ENCODE data around the gene PCED1B.
"Not testable (repeated sequence)": the region's sequence is repeated elsewhere in the genome, so short reads cannot be mapped to it uniquely, and the experiment has no call there.

The PCED1B gene, protein sequence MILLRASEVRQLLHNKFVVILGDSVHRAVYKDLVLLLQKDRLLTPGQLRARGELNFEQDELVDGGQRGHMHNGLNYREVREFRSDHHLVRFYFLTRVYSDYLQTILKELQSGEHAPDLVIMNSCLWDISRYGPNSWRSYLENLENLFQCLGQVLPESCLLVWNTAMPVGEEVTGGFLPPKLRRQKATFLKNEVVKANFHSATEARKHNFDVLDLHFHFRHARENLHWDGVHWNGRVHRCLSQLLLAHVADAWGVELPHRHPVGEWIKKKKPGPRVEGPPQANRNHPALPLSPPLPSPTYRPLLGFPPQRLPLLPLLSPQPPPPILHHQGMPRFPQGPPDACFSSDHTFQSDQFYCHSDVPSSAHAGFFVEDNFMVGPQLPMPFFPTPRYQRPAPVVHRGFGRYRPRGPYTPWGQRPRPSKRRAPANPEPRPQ

DNA sequence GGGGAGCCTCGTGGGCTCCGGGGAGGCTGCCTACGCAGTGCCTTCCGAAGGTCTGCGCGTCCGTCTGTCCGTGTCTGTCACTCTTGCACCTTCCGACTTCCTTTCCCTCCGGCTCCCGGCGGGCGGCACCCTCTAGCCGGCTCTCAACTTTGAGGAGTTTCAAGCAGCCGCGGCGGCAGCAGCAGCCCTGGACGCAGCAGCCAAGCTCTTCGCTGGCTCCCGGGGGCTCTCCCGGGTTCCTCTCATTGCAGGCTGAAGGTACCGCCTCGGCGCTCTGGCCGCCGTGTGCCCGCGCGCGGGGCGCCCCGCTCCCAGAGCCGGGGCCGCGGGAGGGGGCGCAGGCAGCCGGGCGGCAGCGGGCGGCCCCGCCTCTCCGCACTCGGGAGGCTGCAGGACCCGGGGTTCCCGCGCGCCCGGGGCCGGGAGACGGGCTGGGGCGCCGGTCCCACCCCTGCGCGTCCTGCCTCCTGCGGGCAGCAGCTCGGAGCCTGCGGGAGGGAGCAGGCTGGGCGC lies at the start of gene PCED1B, which contains the start of gene AMIGO2:
Gene PCED1B, plus strand, starts transcription at position 154 of the 513 bp plus-strand sequence. CDS start 155,443 bp downstream, outside the sequence.
Gene AMIGO2, minus strand, starts transcription at position 492 of the 513 bp plus-strand sequence. CDS start 957 bp downstream, outside the sequence.
- DNase-seq (ENCODE audit: low read depth in 2 of 2) = peak; percentile 46 to 55

DNA sequence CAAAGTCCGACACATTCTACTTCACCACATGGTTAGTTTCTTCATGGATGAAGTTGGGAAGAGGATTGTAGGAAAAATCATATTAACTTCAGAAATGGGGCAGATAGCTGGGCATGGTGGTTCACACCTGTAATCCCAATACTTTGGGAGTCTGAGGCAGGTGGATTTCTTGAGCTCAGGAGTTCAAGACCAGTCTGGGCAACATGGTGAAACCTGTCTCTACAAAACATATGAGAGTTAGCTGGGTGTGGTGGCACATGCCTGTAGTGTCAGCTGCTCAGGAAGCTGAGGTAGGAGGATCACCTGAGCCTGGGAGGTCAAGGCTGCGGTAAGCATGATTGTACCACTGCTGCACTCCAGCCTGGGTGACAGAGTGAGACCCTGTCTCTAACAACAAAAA lies 49.5 kb upstream of the PCED1B start:
- DNase-seq (ENCODE audit: low read depth in 2 of 2) = no peak

DNA sequence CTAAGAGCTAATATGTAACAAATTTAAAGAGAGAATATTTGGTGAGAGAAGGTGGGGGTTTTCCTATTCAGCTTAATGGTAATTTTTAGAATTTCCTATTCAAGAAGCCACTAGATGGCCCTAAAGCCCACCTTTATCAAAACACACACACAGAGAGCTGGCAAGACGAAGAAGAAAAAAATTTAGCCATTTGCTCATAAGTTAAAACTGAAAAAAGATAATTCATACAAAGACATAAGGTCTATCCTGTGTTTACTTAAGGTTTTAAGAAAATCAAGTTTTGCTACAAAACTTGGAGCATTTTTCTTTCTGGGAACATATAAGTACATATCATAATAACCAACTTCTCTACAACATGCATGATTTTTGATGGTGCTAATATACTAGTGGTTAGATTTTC lies 46.8 kb upstream of the PCED1B start:
- peak in 1 of 2 donors; percentile 7 for DNase-seq (ENCODE audit: low read depth in 2 of 2)

DNA sequence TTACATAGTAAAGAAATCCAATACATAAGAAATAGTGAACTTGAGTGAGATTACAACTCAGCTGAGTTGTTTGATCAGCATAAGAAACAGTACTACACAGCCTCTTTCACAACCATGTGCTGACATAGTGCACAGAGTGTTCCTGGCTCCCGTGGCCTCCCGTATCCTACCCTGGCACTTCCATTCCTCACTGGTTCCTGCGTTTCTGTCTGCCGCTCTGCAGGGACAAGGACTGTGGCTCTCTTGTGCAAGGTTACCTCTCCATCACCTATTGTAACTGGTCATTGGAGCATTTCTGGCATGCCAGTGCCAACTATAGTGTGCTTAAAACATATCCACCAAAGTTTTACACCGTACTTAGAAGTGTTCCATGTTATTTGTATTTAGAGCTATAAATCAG lies 46.3 kb upstream of the PCED1B start:
- DNase-seq (ENCODE audit: low read depth in 2 of 2) = no peak

DNA sequence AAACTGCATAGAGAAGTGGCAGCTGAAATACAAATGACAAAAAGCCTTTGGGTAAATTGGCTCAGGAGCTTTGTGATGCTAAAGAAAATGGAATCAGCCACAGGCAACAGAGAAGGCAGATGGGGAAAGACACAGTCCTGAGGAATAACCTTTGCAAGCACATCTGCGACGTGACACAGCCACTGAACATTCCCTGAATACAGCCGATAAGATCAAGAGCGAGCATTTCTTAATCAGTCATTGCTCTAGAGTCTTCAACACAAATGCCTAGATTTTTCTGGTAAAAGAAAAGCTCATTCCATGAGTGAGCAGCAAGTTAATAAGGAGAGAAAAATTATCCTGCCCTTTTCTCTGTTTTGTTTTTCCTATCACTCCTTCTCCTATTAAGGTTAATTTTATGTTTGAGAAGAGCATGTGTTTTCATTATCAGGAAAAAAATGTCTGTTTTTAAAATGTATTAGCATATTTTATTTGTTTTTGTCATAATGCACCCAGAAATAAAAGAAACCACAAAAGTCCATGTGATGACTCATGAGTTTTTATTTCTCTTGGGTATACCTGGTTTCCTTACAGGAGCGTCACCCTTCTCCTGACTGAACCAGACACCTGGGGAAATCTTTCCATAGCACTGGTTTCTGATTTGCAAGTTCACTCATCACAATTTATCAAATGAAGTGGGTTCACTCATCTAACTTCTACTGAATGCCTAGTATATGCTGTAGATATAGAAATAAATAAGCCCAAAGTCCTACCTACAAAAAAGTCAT lies 45.4 kb upstream of the PCED1B start:
- DNase-seq (ENCODE audit: low read depth in 2 of 2) = no peak

DNA sequence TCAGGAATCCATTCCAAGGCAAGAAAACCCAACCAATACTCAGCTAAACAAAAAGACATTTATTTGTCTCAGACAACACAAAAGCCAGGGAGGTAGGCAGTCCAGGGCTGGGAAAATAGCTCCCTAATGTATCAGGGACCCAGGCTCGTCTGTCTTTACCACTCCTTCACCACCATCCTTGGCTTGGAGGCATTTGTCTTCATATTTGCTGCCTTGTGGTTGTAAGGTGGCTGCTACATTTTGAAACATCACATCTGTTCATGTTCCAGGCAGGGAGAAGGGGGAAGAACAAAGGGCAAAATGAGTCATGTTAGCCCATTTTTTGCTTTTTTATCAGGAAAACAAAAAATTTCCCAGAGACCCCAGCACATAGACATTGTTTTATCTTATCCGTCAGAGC lies 44.8 kb upstream of the PCED1B start:
- DNase-seq (ENCODE audit: low read depth in 2 of 2) = no peak

DNA sequence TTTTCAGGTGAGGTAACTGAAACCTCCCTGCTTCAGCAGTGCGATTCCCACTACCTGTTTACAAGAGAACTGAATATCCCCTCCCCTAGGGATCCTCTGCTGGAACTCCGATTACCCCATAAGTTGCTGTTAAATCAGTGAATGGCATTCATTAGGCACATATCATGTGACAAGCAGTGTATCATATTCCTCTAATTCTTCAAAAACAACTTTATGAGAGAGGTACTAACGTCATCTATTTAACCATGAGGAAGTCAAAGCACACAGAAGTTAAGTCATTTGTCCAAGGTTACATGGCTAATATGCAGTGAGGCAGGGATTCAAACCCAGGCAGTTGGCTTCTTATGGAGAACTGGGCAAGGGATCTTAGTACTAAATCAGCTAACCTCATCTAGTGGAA lies 43.9 kb upstream of the PCED1B start:
- no peak for DNase-seq (ENCODE audit: low read depth in 2 of 2)

DNA sequence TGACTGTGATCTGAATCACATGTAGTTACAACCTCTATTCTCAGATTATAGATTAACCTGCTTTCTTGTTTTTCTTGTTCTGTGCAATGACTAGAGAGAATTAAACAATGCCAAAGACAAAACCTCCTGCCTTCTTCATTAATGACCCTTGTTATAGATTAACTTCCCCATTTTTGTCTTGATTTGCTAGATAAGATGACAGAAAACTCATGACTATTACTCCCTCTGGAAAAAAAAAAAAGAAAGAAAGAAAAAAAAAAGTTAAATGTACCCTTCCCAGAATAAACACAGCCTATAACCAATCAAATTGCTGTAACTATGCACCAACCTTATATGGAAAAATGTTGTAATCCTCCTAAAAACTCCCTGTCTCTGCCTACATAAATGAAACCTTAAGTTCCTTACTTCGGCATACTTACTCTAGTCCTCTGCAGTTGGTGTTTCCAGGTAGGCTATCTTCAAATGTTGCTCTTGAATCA lies 41.1 kb upstream of the PCED1B start:
- no peak for DNase-seq (ENCODE audit: low read depth in 2 of 2)

DNA sequence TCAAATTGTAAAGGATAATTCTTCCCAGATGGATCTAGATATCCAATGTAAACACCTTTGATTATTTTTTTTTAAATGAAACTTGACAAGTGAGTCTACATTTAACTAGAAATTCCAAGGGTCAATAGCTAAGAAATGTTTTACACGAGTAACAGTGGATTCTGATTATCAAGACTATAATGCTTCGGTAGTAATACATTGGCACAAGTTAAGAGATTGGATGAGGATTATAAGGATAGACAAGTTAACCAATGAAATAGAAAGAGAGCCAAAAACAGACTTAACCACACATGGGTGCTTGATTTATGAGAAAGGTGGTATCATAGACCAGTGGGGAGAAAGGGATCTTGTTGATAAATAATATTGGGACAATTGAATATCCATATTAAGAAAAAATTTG lies 40.3 kb upstream of the PCED1B start:
- DNase-seq (ENCODE audit: low read depth in 2 of 2) = no peak

DNA sequence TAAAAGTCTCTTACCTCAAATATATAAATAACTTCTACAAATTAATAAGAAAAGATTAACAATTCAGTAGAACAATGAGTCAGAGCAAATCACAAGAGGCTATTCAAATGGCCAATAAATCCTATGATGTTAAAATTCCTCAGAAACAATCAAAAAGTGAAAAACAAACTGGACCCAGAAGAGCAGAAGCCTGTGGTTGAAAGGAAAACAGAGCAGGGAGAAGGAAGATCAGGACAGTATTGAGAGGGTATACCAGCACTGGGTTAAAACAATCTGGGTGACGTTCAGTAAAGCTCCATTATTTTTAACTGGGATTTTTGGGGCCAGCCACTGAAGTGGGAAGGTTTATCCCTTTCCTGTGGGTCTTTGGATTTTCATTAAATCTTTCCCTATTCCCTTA lies 39.7 kb upstream of the PCED1B start:
- no peak for DNase-seq (ENCODE audit: low read depth in 2 of 2)

DNA sequence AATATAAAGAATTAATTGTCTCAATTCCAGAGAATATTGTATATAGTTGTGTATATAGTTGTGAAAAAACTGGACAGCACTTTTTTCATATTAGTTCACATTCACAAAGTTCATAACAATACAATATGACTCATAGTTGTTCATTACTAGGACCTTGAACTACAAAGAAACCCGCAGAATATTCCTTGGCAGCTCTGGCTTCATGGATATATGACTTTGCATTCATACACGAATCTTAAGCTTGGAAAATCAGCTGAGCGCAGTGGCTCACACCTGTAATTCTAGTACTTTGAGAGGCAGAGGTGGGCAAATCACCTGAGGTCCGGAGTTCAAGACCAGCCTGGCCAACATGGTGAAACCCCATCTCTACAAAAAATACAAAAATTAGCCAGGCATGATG lies 38.1 kb upstream of the PCED1B start:
- DNase-seq (ENCODE audit: low read depth in 2 of 2) = no peak

DNA sequence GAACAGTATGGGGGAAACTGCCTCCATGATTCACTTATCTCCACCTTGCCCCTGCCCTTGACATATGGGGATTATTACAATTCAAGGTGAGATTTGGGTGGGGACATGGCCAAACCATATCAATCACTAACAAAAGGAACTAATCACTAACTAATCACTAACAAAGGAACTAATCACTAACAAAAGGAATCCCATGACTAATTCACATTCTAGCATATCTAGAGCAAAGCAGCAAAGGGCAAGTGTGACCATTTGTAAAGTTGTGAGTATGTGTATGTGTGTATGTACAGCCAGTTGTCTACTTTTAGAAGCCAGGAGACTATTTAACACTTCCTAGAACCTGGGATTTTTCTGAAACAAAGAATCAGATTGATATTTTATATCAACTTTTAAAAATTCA lies 30.9 kb upstream of the PCED1B start:
- no peak for DNase-seq (ENCODE audit: low read depth in 2 of 2)

DNA sequence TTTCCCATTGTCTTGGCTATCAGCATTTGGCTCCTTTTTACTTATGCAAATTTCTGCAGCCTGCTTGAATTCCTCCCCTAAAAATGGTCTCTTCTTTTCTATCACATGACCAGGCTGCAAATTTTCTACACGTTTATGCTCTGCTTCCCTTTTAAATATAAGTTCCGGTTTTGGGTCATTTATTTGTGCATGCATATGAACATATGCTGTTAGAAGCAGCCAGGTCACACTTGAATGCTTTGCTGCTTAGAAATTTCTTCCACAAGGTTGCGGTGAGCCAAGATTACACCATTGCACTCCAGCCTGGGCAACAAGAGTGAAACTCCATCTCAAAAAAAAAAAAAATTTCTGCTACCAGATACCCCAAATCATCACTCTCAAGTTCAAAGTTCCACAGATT lies 28.1 kb upstream of the PCED1B start:
- DNase-seq (ENCODE audit: low read depth in 2 of 2) = not testable (repeated sequence)

DNA sequence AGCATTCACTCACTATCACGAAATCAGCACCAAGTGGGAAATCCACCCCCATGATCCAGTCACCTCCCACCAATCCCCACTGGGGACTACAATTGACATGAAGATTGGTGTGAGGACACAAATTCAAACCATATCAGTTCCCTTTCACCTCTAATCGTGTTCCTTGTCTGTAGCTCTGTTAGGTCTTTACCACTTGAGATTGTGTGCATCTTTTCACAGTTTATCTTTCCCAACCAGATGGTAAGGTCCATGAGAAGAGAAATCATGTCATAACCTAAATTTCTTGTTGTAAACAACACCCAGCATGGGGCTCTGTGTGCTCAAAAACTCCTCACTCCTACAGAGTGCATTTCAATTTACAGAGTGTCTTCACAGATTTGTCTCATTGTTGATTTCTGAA lies 27.1 kb upstream of the PCED1B start:
- no peak for DNase-seq (ENCODE audit: low read depth in 2 of 2)

DNA sequence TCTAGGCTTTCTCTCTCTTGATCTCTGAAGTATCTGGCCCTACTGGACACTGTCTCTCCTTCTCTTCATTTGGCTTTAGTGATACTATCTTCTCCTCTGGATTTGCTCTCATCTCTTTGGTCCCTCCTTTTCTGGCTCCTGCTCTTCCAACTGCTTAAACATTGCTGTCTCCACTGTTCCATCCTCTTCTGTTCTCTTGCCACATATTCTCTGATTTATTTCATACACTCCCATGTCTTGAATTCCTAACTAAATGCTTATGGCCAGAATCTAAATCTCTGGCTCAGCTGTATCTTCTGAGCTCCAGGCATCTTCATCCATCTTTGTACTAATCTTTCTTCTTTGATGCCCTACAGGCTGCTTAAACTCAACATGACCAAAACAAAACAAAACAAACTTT lies 25.5 kb upstream of the PCED1B start:
- no peak for DNase-seq (ENCODE audit: low read depth in 2 of 2)

DNA sequence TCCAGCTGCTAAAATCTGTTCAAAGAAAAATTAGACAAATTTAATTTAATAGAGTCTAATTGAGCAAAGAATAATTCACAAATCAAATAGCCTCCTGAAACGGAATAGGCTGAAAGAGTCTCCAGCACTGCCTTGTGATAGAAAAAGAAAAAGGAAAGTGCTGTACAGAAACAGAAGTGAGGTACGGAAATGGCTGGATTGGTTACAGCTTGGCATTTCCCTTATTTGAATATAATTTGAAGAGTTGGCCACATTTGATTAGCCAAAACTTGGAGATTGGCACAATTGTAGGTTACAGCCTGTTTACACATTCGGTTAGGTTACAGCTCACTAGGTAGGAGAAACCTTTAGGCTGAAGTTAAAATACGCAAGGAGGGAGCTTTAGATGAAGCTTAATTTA lies 24.8 kb upstream of the PCED1B start:
- no peak for DNase-seq (ENCODE audit: low read depth in 2 of 2)

DNA sequence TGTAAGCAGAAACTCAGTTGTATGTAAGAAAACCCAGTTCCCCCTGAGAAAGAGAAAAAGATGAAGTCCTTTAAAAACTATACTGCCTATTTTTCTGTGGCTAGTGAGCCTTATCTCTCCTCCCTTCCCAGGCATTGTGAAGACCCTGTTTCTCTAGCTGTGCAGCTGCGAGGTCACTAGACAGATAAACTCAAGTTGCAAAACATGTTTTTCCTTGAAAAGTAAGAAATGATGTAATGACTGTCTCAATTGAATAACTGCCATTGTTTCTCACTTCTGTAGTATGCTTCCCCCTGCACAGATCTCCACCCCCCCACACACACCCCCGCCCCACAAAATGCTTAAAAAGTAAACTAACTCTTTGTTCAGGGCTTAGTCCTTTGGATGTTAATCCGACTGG lies 23.6 kb upstream of the PCED1B start:
- DNase-seq (ENCODE audit: low read depth in 2 of 2) = not testable (repeated sequence)

DNA sequence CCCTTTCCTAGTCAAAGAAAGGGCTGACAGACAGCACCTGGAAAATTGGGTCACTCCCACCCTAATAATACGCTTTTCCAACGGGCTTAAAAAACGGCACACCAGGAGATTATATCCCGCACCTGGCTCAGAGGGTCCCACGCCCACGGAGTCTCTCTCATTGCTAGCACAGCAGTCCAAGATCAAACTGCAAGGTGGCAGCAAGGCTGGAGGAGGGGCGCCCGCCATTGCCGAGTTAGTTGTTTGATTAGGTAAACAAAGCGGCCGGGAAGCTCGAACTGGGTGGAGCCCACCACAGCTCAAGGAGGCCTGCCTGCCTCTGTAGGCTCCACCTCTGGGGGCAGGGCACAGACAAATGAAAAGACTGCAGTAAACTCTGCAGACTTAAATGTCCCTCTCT lies 22.5 kb upstream of the PCED1B start:
- DNase-seq (ENCODE audit: low read depth in 2 of 2) = not testable (repeated sequence)

DNA sequence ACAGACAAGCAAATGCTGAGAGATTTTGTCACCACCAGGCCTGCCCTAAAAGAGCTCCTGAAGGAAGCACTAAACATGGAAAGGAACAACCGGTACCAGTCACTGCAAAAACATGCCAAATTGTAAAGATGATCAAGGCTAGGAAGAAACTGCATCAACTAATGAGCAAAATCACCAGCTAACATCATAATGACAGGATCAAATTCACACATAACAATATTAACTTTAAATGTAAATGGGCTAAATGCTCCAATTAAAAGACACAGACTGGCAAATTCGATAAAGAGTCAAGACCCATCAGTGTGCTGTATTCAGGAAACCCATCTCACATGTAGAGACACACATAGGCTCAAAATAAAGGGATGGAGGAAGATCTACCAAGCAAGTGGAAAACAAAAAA lies 20.8 kb upstream of the PCED1B start:
- not testable (repeated sequence) for DNase-seq (ENCODE audit: low read depth in 2 of 2)

DNA sequence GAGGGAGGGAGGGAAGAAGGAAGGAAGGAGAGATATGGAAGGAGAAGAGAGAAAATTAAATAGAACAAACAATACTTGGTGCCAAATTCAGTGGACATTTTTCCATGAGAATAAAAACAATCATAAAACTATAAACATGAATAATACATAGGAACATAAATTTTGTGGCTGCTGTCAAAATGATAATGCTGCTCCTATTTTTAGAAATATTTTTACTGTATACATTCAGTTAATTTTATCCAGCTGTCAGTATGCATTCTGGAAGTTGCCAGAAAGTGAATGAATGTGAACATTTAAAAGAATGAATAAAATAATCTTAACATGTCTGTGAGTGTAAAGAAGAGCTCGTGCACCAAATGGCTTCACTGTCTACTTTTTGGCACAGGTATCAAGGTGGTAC lies 13.9 kb upstream of the PCED1B start:
- no peak for DNase-seq (ENCODE audit: low read depth in 2 of 2)

DNA sequence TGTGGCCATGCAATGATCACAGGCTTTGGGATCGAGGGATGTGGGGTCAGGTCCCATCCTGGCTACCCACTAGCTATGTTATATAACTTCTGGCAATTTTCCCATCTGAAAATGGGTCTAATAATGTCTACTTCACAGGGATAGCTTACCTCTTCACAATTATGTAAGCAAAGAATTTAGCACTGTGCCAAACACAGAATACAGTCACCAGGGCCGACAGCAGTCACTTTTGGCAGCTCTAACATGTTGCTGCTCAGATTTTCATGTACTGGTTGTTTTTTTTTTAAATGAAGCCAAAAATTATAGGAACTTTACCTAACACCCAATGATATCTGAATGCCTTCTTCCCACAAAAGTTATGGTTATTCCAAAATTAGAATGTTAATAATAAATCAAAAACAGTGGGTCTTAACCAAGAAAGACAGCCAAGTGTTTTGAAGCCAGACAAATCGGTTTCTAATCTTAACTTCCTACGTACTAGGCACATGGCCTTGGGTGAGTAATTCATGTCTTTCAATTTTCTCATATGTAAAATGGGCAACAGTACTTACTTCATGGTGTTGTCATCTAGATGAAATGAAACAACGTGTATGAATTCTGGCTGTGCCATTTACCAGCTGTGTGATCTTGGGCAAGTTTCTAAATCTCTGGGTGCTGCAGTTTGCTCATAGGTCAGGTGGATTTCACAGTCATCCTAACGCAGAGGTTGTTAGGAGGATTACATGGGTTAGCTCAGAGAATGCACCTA lies 13.0 kb upstream of the PCED1B start:
- no peak for DNase-seq (ENCODE audit: low read depth in 2 of 2)

DNA sequence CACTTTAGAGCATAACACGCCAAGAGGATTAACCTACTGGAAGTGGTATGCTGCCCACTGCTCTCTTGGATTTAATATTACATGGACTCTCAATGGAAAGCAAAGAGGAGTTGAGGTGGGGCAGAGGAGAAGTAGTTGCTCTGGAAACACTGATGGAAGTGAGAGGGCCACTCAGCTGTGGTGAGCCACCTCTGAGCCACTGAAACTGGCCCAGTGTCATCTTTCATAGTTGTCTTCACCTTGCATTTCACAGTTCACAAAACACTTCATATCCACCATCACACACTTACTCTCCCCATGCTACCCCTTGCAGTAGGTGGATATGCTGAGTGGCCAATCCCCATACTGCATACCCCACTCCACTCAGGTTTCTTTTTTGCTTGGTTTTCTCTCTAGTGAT lies 12.2 kb upstream of the PCED1B start:
- DNase-seq (ENCODE audit: low read depth in 2 of 2) = no peak

Data from activated CD4-positive, alpha-beta T cell treated with anti-CD3 and anti-CD28 coated beads for 24 hours (primary cell).